Activated T-cell treated with anti-CD3 and anti-CD28 coated beads for 1 hour (primary cell): ENCODE results near the gene ZBTB39.
"Not testable (repeated sequence)": the region's sequence is repeated elsewhere in the genome, so short reads cannot be mapped to it uniquely, and the experiment has no call there.

Experiments
- DNase-seq: peaks from one replicate; pipeline ENCODE4 v3.0.0-alpha.2; 2020; ENCODE audit warnings: low read depth

Gene ZBTB39

GRCh38 chr12:56998981-56999380, 7.4 kb downstream of the ZBTB39 start:
- DNase-seq, result no peak

GRCh38 chr12:56998316-56998715, 8.0 kb downstream of the ZBTB39 start:
- DNase-seq, result no peak

- DNase-seq, result no peak
Observed at GRCh38 chr12:56996793-56997545, 9.4 kb downstream of the ZBTB39 start.

- no peak for DNase-seq
Observed at GRCh38 chr12:56995930-56996496, 10.3 kb downstream of the ZBTB39 start.

GRCh38 chr12:56995201-56995929, 11.0 kb downstream of the ZBTB39 start:
- DNase-seq, result no peak

- DNase-seq, result no peak
Observed at GRCh38 chr12:56994231-56994746, 12.1 kb downstream of the ZBTB39 start.

GRCh38 chr12:56993346-56993745, 13.0 kb downstream of the ZBTB39 start:
- DNase-seq, result no peak

- no peak for DNase-seq
Observed at GRCh38 chr12:56991319-56992246, 14.8 kb downstream of the ZBTB39 start.

GRCh38 chr12:56990648-56991318, 15.6 kb downstream of the ZBTB39 start:
- DNase-seq, result no peak

- no peak for DNase-seq
Observed at GRCh38 chr12:56989861-56990610, 16.3 kb downstream of the ZBTB39 start.

- DNase-seq, result no peak
Observed at GRCh38 chr12:56988207-56988739, 18.1 kb downstream of the ZBTB39 start.

- DNase-seq, result peak; percentile 72
Observed at GRCh38 chr12:56987551-56988053, 18.7 kb downstream of the ZBTB39 start.

- DNase-seq, result no peak
Observed at GRCh38 chr12:56987011-56987410, 19.3 kb downstream of the ZBTB39 start.

GRCh38 chr12:56985714-56986113, 20.6 kb downstream of the ZBTB39 start:
- DNase-seq, result not testable (repeated sequence)

- no peak for DNase-seq
Observed at GRCh38 chr12:56983386-56983785, 23.0 kb downstream of the ZBTB39 start.

- not testable (repeated sequence) for DNase-seq
Observed at GRCh38 chr12:56982578-56983236, 23.6 kb downstream of the ZBTB39 start.

- no peak for DNase-seq
Observed at GRCh38 chr12:56980941-56981530, 25.3 kb downstream of the ZBTB39 start.

- DNase-seq, result no peak
Observed at GRCh38 chr12:56980268-56980667, 26.1 kb downstream of the ZBTB39 start.

GRCh38 chr12:56979628-56980027, 26.7 kb downstream of the ZBTB39 start:
- DNase-seq, result no peak
